Measurements from ENCODE around the gene HINFP. TPM values are rescaled to one million over a fixed set of nuclear protein-coding genes. Genes with fewer than 3 reads are reported as not detected.

HINFP gene
- total and polyA plus RNA-seq, 2 of the 4 experiments (the other 2 are of a cell fraction) = 9.1 to 15.3 TPM

DNA sequence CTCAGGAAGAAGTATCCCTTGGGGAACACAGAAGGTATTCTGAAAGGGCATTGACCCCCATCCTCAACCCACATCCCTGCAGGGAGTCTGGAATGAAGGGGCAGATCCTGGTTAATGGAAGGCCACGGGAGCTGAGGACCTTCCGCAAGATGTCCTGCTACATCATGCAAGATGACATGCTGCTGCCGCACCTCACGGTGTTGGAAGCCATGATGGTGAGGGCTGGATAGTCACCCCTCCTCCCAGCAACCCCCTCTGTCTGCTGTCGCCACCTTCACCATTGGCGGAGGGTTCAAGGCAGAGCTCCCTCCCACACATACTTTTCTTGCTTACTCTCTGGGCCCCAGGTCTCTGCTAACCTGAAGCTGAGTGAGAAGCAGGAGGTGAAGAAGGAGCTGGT, 32.8 kb downstream of the HINFP start:
- Histone ChIP-seq H2BK15ac (ENCODE audit: low read depth, low read length) (no peak overlapping the region), H4K20me1 (ENCODE audit: insufficient read depth, low read length) (no peaks in the 10 kb centered on the region), H3K9me3 (ENCODE audit: control insufficient read depth, insufficient read depth, low read length) (no peaks in the 10 kb centered on the region), H4K91ac (ENCODE audit: insufficient read depth, low read depth, low read length) (no peak overlapping the region), H3K14ac (replicated peaks; ENCODE audit: low read depth, low read length) (no peak overlapping the region), H2BK120ac (ENCODE audit: low read depth, low read length) (no peak overlapping the region), H3K27me3 (ENCODE audit: control insufficient read depth, insufficient read depth, low read length) (peaks cover 47% of the 10 kb centered on the region), H3K4ac (ENCODE audit: low read depth, low read length) (no peak overlapping the region), H3K9me1 (ENCODE audit: insufficient read depth, low read length) (no peaks in the 10 kb centered on the region), H2BK20ac (ENCODE audit: low read depth, low read length) (no peak overlapping the region), H3K18ac (ENCODE audit: low read depth, low read length) (no peak overlapping the region), H3K56ac (ENCODE audit: extremely low read depth, insufficient read depth, low read length) (no peak overlapping the region), H3K4me1 (ENCODE audit: control insufficient read depth, insufficient read depth, low read length) (no peaks in the 10 kb centered on the region), H4K8ac (ENCODE audit: low read depth in 2 of 2, low read length in 2 of 2) (no peak overlapping the region), H4K5ac (ENCODE audit: low read depth, low read length) (no peak overlapping the region), H3K36me3 (ENCODE audit: control insufficient read depth, insufficient read depth, low read length) (no peaks in the 10 kb centered on the region), H3K4me3 (ENCODE audit: insufficient read depth, low read depth, low read length) (no peak overlapping the region), H2AK5ac (ENCODE audit: low read depth, low read length) (no peak overlapping the region), H2AFZ (replicated peaks; ENCODE audit: low read length, poor library complexity) (no peak overlapping the region), H3K4me2 (ENCODE audit: low read depth, low read length) (no peak overlapping the region), H3K9ac (ENCODE audit: low read depth, low read length) (no peak overlapping the region), H3K79me1 (ENCODE audit: low read depth in 1 of 2, low read length in 2 of 2) (no peaks in the 10 kb centered on the region), H3K23ac (ENCODE audit: low read depth, low read length) (no peak overlapping the region), H2BK5ac (ENCODE audit: low read depth, low read length, poor library complexity, severe bottlenecking) (no peak overlapping the region), H2AK9ac (replicated peaks; ENCODE audit: low read depth, low read length, poor library complexity) (no peak overlapping the region), H3K27ac (ENCODE audit: insufficient read depth, low read length) (no peak overlapping the region)
- DNase-seq (no peak), ATAC-seq (ENCODE audit: low read depth) (no peak)
- intact Hi-C loops (cut with micrococcal nuclease) (no loop called here), in situ Hi-C loops (cut with MboI; ENCODE audit: low sequenced_read_pairs) (no loop called here), dilution Hi-C loops (cut with HindIII; ENCODE audit: low sequenced_read_pairs, unreplicated experiment) (no loop called here)
- TF ChIP-seq RCOR1 (IDR thresholded peaks at IDR 0.05; ENCODE audit: insufficient replicate concordance, low read length) (no peak), CHD1 (IDR thresholded peaks at IDR 0.05; ENCODE audit: low read depth, low read length) (no peak), RAD21 (IDR thresholded peaks at IDR 0.05; ENCODE audit: low read length) (no peak), FOS (IDR thresholded peaks at IDR 0.05; ENCODE audit: low read depth, low read length) (no peak), MXI1 (IDR thresholded peaks at IDR 0.05; ENCODE audit: borderline replicate concordance, low read depth, low read length) (no peak), SMC3 (IDR thresholded peaks at IDR 0.05; ENCODE audit: low read depth, low read length) (no peak)
- TF ChIP-seq, protein P1, sequence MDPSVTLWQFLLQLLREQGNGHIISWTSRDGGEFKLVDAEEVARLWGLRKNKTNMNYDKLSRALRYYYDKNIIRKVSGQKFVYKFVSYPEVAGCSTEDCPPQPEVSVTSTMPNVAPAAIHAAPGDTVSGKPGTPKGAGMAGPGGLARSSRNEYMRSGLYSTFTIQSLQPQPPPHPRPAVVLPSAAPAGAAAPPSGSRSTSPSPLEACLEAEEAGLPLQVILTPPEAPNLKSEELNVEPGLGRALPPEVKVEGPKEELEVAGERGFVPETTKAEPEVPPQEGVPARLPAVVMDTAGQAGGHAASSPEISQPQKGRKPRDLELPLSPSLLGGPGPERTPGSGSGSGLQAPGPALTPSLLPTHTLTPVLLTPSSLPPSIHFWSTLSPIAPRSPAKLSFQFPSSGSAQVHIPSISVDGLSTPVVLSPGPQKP (IDR thresholded peaks at IDR 0.05; ENCODE audit: borderline replicate concordance, low read depth, low read length) = no peak
- TF ChIP-seq, protein P2, sequence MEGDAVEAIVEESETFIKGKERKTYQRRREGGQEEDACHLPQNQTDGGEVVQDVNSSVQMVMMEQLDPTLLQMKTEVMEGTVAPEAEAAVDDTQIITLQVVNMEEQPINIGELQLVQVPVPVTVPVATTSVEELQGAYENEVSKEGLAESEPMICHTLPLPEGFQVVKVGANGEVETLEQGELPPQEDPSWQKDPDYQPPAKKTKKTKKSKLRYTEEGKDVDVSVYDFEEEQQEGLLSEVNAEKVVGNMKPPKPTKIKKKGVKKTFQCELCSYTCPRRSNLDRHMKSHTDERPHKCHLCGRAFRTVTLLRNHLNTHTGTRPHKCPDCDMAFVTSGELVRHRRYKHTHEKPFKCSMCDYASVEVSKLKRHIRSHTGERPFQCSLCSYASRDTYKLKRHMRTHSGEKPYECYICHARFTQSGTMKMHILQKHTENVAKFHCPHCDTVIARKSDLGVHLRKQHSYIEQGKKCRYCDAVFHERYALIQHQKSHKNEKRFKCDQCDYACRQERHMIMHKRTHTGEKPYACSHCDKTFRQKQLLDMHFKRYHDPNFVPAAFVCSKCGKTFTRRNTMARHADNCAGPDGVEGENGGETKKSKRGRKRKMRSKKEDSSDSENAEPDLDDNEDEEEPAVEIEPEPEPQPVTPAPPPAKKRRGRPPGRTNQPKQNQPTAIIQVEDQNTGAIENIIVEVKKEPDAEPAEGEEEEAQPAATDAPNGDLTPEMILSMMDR (conservative IDR thresholded peaks at IDR 0.05; ENCODE audit: low read depth, low read length) = no peak
- TF ChIP-seq, protein P3, sequence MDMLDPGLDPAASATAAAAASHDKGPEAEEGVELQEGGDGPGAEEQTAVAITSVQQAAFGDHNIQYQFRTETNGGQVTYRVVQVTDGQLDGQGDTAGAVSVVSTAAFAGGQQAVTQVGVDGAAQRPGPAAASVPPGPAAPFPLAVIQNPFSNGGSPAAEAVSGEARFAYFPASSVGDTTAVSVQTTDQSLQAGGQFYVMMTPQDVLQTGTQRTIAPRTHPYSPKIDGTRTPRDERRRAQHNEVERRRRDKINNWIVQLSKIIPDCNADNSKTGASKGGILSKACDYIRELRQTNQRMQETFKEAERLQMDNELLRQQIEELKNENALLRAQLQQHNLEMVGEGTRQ (IDR thresholded peaks at IDR 0.05; ENCODE audit: low read depth, low read length) = no peak
- BruUV-seq (replicated peaks) = no TSS peak
- WGBS, 2 experiments (ENCODE audit: extremely low coverage in 2 of 2, insufficient read length in 1 of 2) = no CpG with 5 or more reads among the region's 6 CpGs
- ChIA-PET POLR2A (ENCODE audit: unreplicated experiment) (no interaction called here), CTCF (no interaction called here)

Data from IMR-90 (cell line).